Keratinocyte (primary cell): ENCODE measurements around the gene CTU1.

ENCODE experiments used
- EZH2 ChIP-seq: IDR thresholded peaks from one replicate; pipeline ENCODE4 v1.6.1; 2012; ENCODE audit warnings: inconsistent platforms, mild to moderate bottlenecking, low read length, moderate library complexity
- TF ChIP-seq, protein P1 (sequence below), 3 experiments: IDR thresholded peaks in 1 of 3; conservative IDR thresholded peaks in 1 of 3; optimal IDR thresholded peaks in 1 of 3; 2 replicates in 2 of 3; 3 replicates in 1 of 3; pipeline versions ENCODE3 to v1.5.1; 2011; ENCODE audit warnings: low read length in 3 of 3, mild to moderate bottlenecking in 3 of 3, moderate library complexity in 2 of 3, control low read depth in 1 of 3, inconsistent platforms in 1 of 3; ENCODE audit not compliant: insufficient read depth in 2 of 3; ENCODE audit errors: extremely low read depth in 1 of 3

DNA sequence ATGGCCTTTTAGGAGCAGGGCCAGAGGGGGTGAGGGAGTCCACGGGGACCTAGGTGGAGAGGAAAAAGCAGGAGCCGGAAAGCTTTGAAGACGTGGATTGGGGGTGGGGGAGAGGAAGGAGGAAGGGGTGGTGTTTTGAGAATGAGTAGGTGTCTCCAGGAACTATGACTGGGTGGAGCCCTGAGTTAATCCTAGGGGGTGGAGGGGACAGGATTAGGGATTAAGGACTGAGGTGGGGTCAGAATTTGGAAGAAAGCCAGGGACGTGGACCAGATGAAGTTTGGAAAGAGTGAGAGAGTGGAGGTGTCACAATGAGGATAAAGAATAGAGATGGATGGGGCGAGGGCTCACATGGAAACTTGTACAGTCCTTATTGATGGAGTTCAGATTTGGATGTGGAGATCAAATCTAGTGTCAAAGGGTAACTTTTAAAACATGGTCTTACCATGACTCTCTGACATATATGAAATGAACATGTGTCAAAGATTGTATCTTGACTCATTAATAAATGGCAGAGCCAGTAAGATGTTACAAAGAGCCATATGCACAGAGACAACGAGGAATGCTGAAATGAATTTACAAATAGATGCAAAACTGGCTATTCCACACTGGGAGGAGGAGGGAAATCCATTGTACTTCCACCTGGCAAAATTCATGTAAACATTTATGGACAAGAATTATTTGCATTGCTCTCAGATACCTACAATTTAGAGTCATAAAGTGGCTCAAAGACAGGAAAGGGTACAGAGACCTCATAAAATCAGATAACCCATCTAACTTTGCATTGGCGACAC lies 41.6 kb downstream of the CTU1 start:
- TF ChIP-seq EZH2: no peak
- TF ChIP-seq, protein P1, sequence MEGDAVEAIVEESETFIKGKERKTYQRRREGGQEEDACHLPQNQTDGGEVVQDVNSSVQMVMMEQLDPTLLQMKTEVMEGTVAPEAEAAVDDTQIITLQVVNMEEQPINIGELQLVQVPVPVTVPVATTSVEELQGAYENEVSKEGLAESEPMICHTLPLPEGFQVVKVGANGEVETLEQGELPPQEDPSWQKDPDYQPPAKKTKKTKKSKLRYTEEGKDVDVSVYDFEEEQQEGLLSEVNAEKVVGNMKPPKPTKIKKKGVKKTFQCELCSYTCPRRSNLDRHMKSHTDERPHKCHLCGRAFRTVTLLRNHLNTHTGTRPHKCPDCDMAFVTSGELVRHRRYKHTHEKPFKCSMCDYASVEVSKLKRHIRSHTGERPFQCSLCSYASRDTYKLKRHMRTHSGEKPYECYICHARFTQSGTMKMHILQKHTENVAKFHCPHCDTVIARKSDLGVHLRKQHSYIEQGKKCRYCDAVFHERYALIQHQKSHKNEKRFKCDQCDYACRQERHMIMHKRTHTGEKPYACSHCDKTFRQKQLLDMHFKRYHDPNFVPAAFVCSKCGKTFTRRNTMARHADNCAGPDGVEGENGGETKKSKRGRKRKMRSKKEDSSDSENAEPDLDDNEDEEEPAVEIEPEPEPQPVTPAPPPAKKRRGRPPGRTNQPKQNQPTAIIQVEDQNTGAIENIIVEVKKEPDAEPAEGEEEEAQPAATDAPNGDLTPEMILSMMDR (optimal IDR thresholded peaks at IDR 0.05 in 1 of 3, IDR thresholded peaks at IDR 0.05 in 1 of 3, conservative IDR thresholded peaks at IDR 0.05 in 1 of 3; ENCODE audit: extremely low read depth in 1 of 3, insufficient read depth in 2 of 3, low read length in 3 of 3): no peak
